ENCODE results near the gene SEBOX. TPM values are rescaled to one million over a fixed set of nuclear protein-coding genes. Genes with fewer than 3 reads are reported as not detected.

The SEBOX gene
- total RNA-seq, 1 donor from 2014 or later, result not detected

Small RNAs within 50 kb of the gene (microRNA-seq; reads per million reads assigned to microRNA genes)
- 1.1 reads per million for gene MIR4723

Other genes starting within 250 kb of the SEBOX start
- 21.8 TPM for gene TMEM97, start 46.0 kb downstream of the SEBOX start, total RNA-seq
- gene IFT20, start 29.7 kb downstream of the SEBOX start, total RNA-seq, result 36.3 TPM
- gene TNFAIP1, start 29.4 kb downstream of the SEBOX start, total RNA-seq, result 75.0 TPM
- gene POLDIP2, start 7.7 kb downstream of the SEBOX start, total RNA-seq, result 30.0 TPM
- 2.1 TPM for gene VTN, start 5.1 kb upstream of the SEBOX start, total RNA-seq
- 12.7 TPM for gene SARM1, start 6.5 kb upstream of the SEBOX start, total RNA-seq
- 12.8 TPM for gene SLC46A1, start 41.0 kb upstream of the SEBOX start, total RNA-seq
- not detected for gene SLC13A2, start 108.4 kb upstream of the SEBOX start, total RNA-seq
- not detected for gene FOXN1, start 141.1 kb upstream of the SEBOX start, total RNA-seq
- 28.3 TPM for gene UNC119, start 187.4 kb upstream of the SEBOX start, total RNA-seq
- 40.4 TPM for gene PIGS, start 206.3 kb upstream of the SEBOX start, total RNA-seq
- gene ALDOC, start 211.7 kb upstream of the SEBOX start, total RNA-seq, result 99.7 TPM
- 20.9 TPM for gene SPAG5, start 233.8 kb upstream of the SEBOX start, total RNA-seq
- 14.4 TPM for gene RSKR, start 249.0 kb upstream of the SEBOX start, total RNA-seq